ENCODE data around the gene VAV2.

VAV2 gene

GRCh38 chr9:133986774-133987445, 5.2 kb downstream of the VAV2 start:
- no peak overlapping the region for H3K4me3 ChIP-seq (replicated peaks; ENCODE audit: low read depth, low read length)
- no peak for DNase-seq (ENCODE audit: extremely low read depth, low read depth)
- TF ChIP-seq CTCF (IDR thresholded peaks at IDR 0.05; ENCODE audit: low read depth, low read length, missing control alignments): no peak

DNA sequence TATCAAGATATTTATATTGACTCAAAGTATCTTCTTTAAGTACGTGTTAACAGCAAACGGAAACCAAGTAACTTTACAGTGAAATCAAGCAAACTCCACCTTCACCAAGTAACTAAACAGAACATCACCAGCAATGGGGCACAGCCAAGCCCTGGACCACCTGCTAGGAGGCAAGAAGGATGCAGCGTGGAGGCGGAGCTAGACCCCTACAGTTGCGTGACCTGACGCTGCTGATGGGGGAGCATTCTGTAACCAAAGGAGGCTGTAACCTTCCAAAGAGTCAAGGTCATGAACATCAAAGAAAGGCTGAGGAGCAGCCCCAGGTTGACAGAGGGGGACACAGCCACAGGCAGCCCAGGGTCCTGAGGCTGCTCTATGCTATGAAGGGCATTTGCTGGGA, 6.1 kb downstream of the VAV2 start:
- H3K4me3 ChIP-seq (replicated peaks; ENCODE audit: low read depth, low read length): no peak overlapping the region
- TF ChIP-seq CTCF (IDR thresholded peaks at IDR 0.05; ENCODE audit: low read depth, low read length, missing control alignments): no peak
- no peak for DNase-seq (ENCODE audit: extremely low read depth, low read depth)

- no peak for DNase-seq (ENCODE audit: extremely low read depth, low read depth)
- no peak for TF ChIP-seq CTCF (IDR thresholded peaks at IDR 0.05; ENCODE audit: low read depth, low read length, missing control alignments)
- H3K4me3 ChIP-seq (replicated peaks; ENCODE audit: low read depth, low read length): no peak overlapping the region
Measured at GRCh38 chr9:133982971-133983720, 9.0 kb downstream of the VAV2 start.

DNA sequence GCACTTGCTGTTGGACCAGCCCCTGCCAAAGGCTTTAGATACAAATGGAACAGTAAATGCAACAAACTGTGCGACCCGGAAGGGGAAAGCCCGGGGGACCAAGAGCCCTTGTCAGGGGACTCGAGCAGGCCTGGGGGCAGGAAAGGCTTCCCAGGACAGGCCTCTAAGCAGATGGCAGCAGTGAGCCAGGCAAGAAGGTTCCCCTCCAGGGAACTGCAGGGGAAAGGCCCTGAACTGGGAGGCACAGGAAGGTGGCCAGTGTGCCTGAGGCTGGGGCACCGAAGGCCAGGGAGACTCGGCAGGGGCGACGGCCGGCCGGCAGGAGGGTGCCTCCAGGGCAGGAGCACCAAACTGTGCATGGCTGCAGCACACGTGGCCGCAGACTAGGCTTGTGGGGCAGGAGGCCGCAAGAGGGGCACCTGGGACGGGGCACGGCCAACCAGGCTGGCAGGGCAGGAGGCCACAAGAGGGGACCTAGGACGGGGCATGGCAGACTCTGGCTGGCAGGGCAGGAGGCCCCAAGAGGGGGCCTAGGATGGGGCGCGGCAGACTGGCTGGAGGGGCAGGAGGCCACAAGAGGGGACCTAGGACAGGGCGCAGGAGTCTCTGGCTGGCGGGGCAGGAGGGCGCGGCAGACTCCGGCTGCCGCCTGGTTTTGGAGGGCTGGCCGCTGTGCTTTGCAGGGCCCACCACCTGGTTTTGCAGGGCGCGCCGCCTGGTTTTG, 10.0 kb downstream of the VAV2 start:
- no peak for DNase-seq (ENCODE audit: extremely low read depth, low read depth)
- H3K4me3 ChIP-seq (replicated peaks; ENCODE audit: low read depth, low read length): no peak overlapping the region
- no peak for TF ChIP-seq CTCF (IDR thresholded peaks at IDR 0.05; ENCODE audit: low read depth, low read length, missing control alignments)

- DNase-seq (ENCODE audit: extremely low read depth, low read depth): no peak
- no peak overlapping the region for H3K4me3 ChIP-seq (replicated peaks; ENCODE audit: low read depth, low read length)
- TF ChIP-seq CTCF (IDR thresholded peaks at IDR 0.05; ENCODE audit: low read depth, low read length, missing control alignments): no peak
Measured at GRCh38 chr9:133981589-133981957, 10.6 kb downstream of the VAV2 start.

DNA sequence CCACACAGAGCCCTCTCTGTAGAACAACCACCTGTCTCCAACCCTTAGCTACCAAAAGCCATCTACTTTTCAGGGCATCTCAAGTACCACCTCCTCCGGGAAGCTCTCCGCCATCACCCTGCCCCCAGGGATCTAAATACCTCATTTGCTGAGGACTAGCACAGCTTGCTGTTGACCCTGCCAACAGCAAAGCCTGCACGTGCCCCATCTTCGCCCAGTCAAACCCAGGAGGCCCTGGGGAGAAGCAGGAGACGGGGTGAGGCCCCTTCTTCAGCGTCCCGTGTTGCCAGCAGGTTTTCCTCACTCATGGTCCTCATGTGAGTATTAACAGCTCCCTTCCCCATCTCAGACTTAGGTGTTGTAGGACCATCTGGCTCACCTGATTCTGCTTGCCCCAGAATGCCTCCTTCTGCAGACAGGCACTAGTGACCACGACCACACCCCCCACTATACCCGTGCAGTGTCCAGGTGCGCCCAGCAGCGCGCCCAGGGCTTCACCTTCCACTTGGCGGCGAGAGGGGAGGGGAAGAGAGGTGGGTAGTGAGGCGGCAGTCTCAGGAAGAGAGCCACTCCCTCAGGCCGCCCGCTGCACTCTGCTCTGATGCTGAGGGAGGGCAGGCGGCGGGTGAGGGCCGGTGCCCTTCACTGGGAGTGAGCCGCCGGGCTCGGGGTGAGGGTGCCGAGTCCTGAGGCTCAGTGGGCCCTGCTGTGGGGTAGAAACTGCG, 11.1 kb downstream of the VAV2 start:
- no peak for DNase-seq (ENCODE audit: extremely low read depth, low read depth)
- TF ChIP-seq CTCF (IDR thresholded peaks at IDR 0.05; ENCODE audit: low read depth, low read length, missing control alignments): no peak
- H3K4me3 ChIP-seq (replicated peaks; ENCODE audit: low read depth, low read length): no peak overlapping the region
